Nucleus accumbens (tissue), 56 donors: ENCODE results near the gene SPHKAP.
"Not testable (repeated sequence)": the region's sequence is repeated elsewhere in the genome, so short reads cannot be mapped to it uniquely, and the experiment has no call there.

Experiments used
- DNase-seq, 56 donors: peaks; one replicate each; lab custom pipeline; 2025; lab: John Stamatoyannopoulos, UW

SPHKAP gene

GRCh38 chr2:228181098-228182019, at the start of gene SPHKAP:
TSS of gene SPHKAP (minus strand) at chr2:228181687. CDS start at chr2:228181598, 89 bp downstream.
- DNase-seq = no peak

- DNase-seq = no peak
These were observed 46.0 kb upstream of the SPHKAP start for GRCh38 chr2:228227466-228227865.

- DNase-seq = no peak
These were observed 42.9 kb upstream of the SPHKAP start for GRCh38 chr2:228224410-228224809.

- not testable (repeated sequence) for DNase-seq
These were observed 37.1 kb upstream of the SPHKAP start for GRCh38 chr2:228218593-228218992.

- DNase-seq = no peak
These were observed 16.0 kb upstream of the SPHKAP start for GRCh38 chr2:228197504-228197903.

- peak in 5 of 56 donors; percentile 1 to 12 (median 7) for DNase-seq
These were observed 1.0 kb downstream of the SPHKAP start for GRCh38 chr2:228180181-228181097.

- DNase-seq = no peak
These were observed 14.2 kb downstream of the SPHKAP start for GRCh38 chr2:228167290-228167689.

GRCh38 chr2:228164718-228165117, 16.8 kb downstream of the SPHKAP start:
- DNase-seq = no peak

- no peak for DNase-seq
These were observed 23.6 kb downstream of the SPHKAP start for GRCh38 chr2:228157841-228158240.

GRCh38 chr2:228144961-228145360, 36.5 kb downstream of the SPHKAP start:
- no peak for DNase-seq

- DNase-seq = no peak
These were observed 40.5 kb downstream of the SPHKAP start for GRCh38 chr2:228140934-228141528.

GRCh38 chr2:228136027-228136426, 45.5 kb downstream of the SPHKAP start:
- no peak for DNase-seq

GRCh38 chr2:228135300-228135699, 46.2 kb downstream of the SPHKAP start:
- DNase-seq = no peak

- DNase-seq = no peak
These were observed 49.7 kb downstream of the SPHKAP start for GRCh38 chr2:228131833-228132232.

GRCh38 chr2:228126401-228126800, 55.1 kb downstream of the SPHKAP start:
- no peak for DNase-seq

- no peak for DNase-seq
These were observed 62.5 kb downstream of the SPHKAP start for GRCh38 chr2:228118940-228119339.

GRCh38 chr2:228107846-228108245, 73.6 kb downstream of the SPHKAP start:
- no peak for DNase-seq

- DNase-seq = no peak
These were observed 75.8 kb downstream of the SPHKAP start for GRCh38 chr2:228105526-228106250.

GRCh38 chr2:228104215-228104614, 77.3 kb downstream of the SPHKAP start:
- DNase-seq = no peak

GRCh38 chr2:228103379-228103778, 78.1 kb downstream of the SPHKAP start:
- DNase-seq = no peak
